HepG2 (cell line): ENCODE data around the gene LTBR. TPM values are rescaled to one million over a fixed set of nuclear protein-coding genes. Genes with fewer than 3 reads are reported as not detected.

ENCODE experiments used
- AHR ChIP-seq: IDR thresholded peaks from 2 replicates; pipeline ENCODE4 v1.6.1; 2018; ENCODE audit warnings: missing genetic modification reagents, missing compliant biosample characterization
- BHLHE40 ChIP-seq: IDR thresholded peaks from 2 replicates; pipeline ENCODE4 v1.6.1; 2011; ENCODE audit warnings: low read length, improper control_type of control experiment
- CREM ChIP-seq, 2 experiments: sonication (generic) in 1 of 2; formaldehyde crosslinking in 1 of 2; IDR thresholded peaks; 2 replicates each; pipeline versions ENCODE4 v1.4.0 to v1.6.1; 2016 to 2020; ENCODE audit warnings: antibody characterized with exemption in 1 of 2, mild to moderate bottlenecking in 1 of 2, missing genetic modification reagents in 1 of 2
- FIP1L1 ChIP-seq: fragments of 200-400 bp; formaldehyde crosslinking; IDR thresholded peaks from 2 replicates; pipeline ENCODE4 v1.6.1; 2018; ENCODE audit warnings: low read depth, mild to moderate bottlenecking, low read length, moderate library complexity, borderline replicate concordance; ENCODE audit not compliant: insufficient read depth
- GFI1 ChIP-seq: sonication (generic); formaldehyde crosslinking; IDR thresholded peaks from 2 replicates; pipeline ENCODE4 v1.5.0; 2020; ENCODE audit warnings: missing genetic modification reagents, mild to moderate bottlenecking, borderline replicate concordance
- HCFC1 ChIP-seq: fragments of 150-350 bp; IDR thresholded peaks from 2 replicates; pipeline ENCODE4 v1.6.1; 2014; ENCODE audit warnings: low read depth, low read length
- JDP2 ChIP-seq: sonication (generic); formaldehyde crosslinking; IDR thresholded peaks from 2 replicates; pipeline ENCODE4 v1.8.1; 2022; ENCODE audit warnings: missing genetic modification reagents, borderline replicate concordance
- KLF9 ChIP-seq: IDR thresholded peaks from 2 replicates; pipeline ENCODE4 v1.6.1; 2016; ENCODE audit warnings: low read depth
- MIER3 ChIP-seq: IDR thresholded peaks from 2 replicates; pipeline ENCODE4 v1.6.1; 2016; ENCODE audit warnings: missing compliant biosample characterization, borderline replicate concordance
- NFE2L1 ChIP-seq: sonication (generic); formaldehyde crosslinking; IDR thresholded peaks from 2 replicates; pipeline ENCODE4 v1.4.0; 2020; ENCODE audit warnings: missing genetic modification reagents, mild to moderate bottlenecking, borderline replicate concordance
- POGZ ChIP-seq: sonication (generic); formaldehyde crosslinking; IDR thresholded peaks from 2 replicates; pipeline ENCODE4 v1.4.0; 2020; ENCODE audit warnings: mild to moderate bottlenecking, missing genetic modification reagents
- SP1 ChIP-seq, 2 experiments: fragments of 450-650 bp in 1 of 2; sonication (generic) in 1 of 2; formaldehyde crosslinking in 1 of 2; IDR thresholded peaks; 2 replicates each; pipeline versions ENCODE4 v1.4.0 to v1.6.1; 2016 to 2020; ENCODE audit warnings: missing genetic modification reagents in 1 of 2
- SSRP1 ChIP-seq: IDR thresholded peaks from 2 replicates; pipeline ENCODE4 v1.6.1; 2016; ENCODE audit warnings: control low read depth
- ZFP36 ChIP-seq: fragments of 150-350 bp; IDR thresholded peaks from 2 replicates; pipeline ENCODE4 v1.6.1; 2018; ENCODE audit warnings: borderline replicate concordance, low read length, low read depth; ENCODE audit not compliant: partially characterized antibody
- ZNF136 ChIP-seq: sonication (generic); formaldehyde crosslinking; IDR thresholded peaks from 2 replicates; pipeline ENCODE4 v1.8.1; 2022; ENCODE audit warnings: low read depth, mild to moderate bottlenecking, moderate library complexity, missing genetic modification reagents
- ZNF264 ChIP-seq: sonication (generic); formaldehyde crosslinking; IDR thresholded peaks from 2 replicates; pipeline ENCODE4 v1.4.0; 2020; ENCODE audit warnings: missing genetic modification reagents
- ZNF605 ChIP-seq: sonication (generic); formaldehyde crosslinking; IDR thresholded peaks from 2 replicates; pipeline ENCODE4 v1.8.0; 2022; ENCODE audit warnings: mild to moderate bottlenecking, missing genetic modification reagents
- polyA plus RNA-seq, 8 experiments: library from polyadenylated mRNA; depleted of rRNA in 3 of 8; stranded (reverse) in 7 of 8; unstranded in 1 of 8; fragments of >200 nt; fragmentation: Illumina TruSeq in 4 of 8; extraction: Trizol in 4 of 8; gene quantifications; 2 replicates each; pipeline versions ENCODE4 v1.2.1 to v1.2.3, GENCODE V29; 2011 to 2016; ENCODE audit warnings: low read depth in 4 of 8, missing spikeins in 1 of 8, mixed read lengths in 1 of 8; ENCODE audit not compliant: insufficient read depth in 1 of 8
- total RNA-seq, 5 experiments: library from RNA; depleted of rRNA; stranded (reverse); fragments of >200 nt; fragmentation: Illumina TruSeq; extraction: Trizol; gene quantifications; 2 replicates each; pipeline ENCODE4 v1.2.3, GENCODE V29; 2016; ENCODE audit warnings: low read depth in 1 of 5
- TF ChIP-seq, protein P1 (sequence below): IDR thresholded peaks from 2 replicates; pipeline ENCODE4 v1.6.1; 2016; ENCODE audit warnings: low read depth, control low read depth
- TF ChIP-seq, protein P2 (sequence below): sonication (generic); formaldehyde crosslinking; IDR thresholded peaks from 2 replicates; pipeline ENCODE4 v1.4.0; 2020; ENCODE audit warnings: mild to moderate bottlenecking, missing genetic modification reagents
- TF ChIP-seq, protein P3 (sequence below): sonication (generic); formaldehyde crosslinking; IDR thresholded peaks from 2 replicates; pipeline ENCODE4 v1.4.0; 2020; ENCODE audit warnings: missing genetic modification reagents
- TF ChIP-seq, protein P4 (sequence below): sonication (generic); formaldehyde crosslinking; IDR thresholded peaks from 2 replicates; pipeline ENCODE4 v1.8.1; 2023; ENCODE audit warnings: mild to moderate bottlenecking, moderate library complexity, missing genetic modification reagents
- TF ChIP-seq, protein P5 (sequence below): sonication (generic); formaldehyde crosslinking; IDR thresholded peaks from 2 replicates; pipeline ENCODE4 v1.5.1; 2020; ENCODE audit warnings: mild to moderate bottlenecking, missing genetic modification reagents, moderate library complexity

Gene LTBR
- total and polyA plus RNA-seq, 2 of the 13 experiments (the other 11 are each of a cell fraction or from before 2014, with no cell fraction given), result 31.4 to 34.8 TPM

DNA sequence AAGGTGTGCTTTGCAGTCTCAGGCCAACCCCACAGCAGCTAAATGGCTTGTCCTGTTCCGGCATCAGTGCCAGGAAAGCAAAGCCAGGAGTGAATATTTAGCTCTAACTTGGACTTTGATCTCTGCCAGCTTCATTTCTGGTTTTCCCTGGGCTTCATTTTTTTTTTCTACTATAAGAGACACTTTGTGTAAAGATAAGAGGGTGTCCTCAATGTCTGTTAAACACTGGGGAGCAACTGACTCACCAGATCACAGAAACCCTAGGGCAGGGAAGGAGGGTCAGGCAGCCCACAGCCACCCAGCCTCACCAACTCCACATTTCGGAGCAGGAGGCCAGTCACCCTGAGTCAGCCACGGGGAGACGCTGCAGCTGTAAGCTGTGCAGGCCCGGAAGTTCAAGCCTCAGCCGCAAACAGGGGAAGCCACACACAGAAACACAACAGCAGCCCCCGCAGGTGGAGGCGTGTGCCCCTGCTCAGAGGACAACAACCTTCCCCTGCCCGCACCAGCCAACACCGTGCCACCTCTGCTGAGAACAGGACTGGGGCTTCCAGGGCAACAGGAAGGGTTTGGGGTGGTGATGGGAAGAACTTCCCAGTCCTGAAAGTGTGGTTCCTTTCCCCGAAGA is 48.4 kb upstream of the LTBR start (continued):
- TF ChIP-seq ZNF264 (CRISPR knock-in tag) (no peak), GFI1 (CRISPR knock-in tag) (no peak; the same call in 1 of the 2 replicates), HCFC1 (no peak), ZNF605 (no peak; the same call in 1 of the 2 replicates), ZFP36 (no peak), KLF9 (no peak), AHR (CRISPR knock-in tag) (no peak), ZNF136 (CRISPR knock-in tag) (no peak), CREM (IDR thresholded peaks at IDR 0.05) (peak; percentile 14; the same call in 1 of the 2 replicates), CREM (CRISPR knock-in tag; IDR thresholded peaks at IDR 0.05) (no peak), JDP2 (CRISPR knock-in tag) (no peak), SP1 (IDR thresholded peaks at IDR 0.05) (no peak), SP1 (CRISPR knock-in tag; IDR thresholded peaks at IDR 0.05) (no peak; the same call in 1 of the 2 replicates), BHLHE40 (no peak), SSRP1 (CRISPR knock-in tag) (no peak), FIP1L1 (no peak), POGZ (CRISPR knock-in tag) (no peak), MIER3 (CRISPR knock-in tag) (no peak; the same call in 1 of the 2 replicates), NFE2L1 (CRISPR knock-in tag) (no peak)
- TF ChIP-seq, protein P1, sequence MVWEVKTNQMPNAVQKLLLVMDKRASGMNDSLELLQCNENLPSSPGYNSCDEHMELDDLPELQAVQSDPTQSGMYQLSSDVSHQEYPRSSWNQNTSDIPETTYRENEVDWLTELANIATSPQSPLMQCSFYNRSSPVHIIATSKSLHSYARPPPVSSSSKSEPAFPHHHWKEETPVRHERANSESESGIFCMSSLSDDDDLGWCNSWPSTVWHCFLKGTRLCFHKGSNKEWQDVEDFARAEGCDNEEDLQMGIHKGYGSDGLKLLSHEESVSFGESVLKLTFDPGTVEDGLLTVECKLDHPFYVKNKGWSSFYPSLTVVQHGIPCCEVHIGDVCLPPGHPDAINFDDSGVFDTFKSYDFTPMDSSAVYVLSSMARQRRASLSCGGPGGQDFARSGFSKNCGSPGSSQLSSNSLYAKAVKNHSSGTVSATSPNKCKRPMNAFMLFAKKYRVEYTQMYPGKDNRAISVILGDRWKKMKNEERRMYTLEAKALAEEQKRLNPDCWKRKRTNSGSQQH (CRISPR knock-in tag), result no peak
- TF ChIP-seq, protein P2, sequence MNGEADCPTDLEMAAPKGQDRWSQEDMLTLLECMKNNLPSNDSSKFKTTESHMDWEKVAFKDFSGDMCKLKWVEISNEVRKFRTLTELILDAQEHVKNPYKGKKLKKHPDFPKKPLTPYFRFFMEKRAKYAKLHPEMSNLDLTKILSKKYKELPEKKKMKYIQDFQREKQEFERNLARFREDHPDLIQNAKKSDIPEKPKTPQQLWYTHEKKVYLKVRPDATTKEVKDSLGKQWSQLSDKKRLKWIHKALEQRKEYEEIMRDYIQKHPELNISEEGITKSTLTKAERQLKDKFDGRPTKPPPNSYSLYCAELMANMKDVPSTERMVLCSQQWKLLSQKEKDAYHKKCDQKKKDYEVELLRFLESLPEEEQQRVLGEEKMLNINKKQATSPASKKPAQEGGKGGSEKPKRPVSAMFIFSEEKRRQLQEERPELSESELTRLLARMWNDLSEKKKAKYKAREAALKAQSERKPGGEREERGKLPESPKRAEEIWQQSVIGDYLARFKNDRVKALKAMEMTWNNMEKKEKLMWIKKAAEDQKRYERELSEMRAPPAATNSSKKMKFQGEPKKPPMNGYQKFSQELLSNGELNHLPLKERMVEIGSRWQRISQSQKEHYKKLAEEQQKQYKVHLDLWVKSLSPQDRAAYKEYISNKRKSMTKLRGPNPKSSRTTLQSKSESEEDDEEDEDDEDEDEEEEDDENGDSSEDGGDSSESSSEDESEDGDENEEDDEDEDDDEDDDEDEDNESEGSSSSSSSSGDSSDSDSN (CRISPR knock-in tag), result 0 out of 2 replicates have a peak, but pooled peaks have one; percentile 42
- TF ChIP-seq, protein P3, sequence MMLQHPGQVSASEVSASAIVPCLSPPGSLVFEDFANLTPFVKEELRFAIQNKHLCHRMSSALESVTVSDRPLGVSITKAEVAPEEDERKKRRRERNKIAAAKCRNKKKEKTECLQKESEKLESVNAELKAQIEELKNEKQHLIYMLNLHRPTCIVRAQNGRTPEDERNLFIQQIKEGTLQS (CRISPR knock-in tag), result no peak
- TF ChIP-seq, protein P4, sequence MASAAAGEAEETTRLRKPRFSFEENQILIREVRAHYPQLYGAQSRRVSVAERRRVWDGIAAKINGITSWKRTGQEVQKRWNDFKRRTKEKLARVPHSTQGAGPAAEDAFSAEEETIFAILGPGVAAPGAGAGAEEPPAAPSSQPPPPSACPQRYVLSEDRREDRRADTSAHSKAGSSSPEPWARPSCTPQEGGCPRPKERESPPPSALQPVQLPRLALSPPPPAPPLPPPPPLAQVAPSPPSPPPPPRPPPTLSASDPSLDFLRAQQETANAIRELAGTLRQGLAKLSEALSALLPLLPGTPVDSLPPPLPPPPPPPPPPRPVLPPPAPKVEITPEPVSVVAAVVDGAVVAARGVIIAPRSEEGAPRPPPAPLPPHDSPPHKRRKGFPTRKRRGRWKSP (CRISPR knock-in tag), result 0 out of 2 replicates have a peak, but pooled peaks have one; percentile 17
- TF ChIP-seq, protein P5, sequence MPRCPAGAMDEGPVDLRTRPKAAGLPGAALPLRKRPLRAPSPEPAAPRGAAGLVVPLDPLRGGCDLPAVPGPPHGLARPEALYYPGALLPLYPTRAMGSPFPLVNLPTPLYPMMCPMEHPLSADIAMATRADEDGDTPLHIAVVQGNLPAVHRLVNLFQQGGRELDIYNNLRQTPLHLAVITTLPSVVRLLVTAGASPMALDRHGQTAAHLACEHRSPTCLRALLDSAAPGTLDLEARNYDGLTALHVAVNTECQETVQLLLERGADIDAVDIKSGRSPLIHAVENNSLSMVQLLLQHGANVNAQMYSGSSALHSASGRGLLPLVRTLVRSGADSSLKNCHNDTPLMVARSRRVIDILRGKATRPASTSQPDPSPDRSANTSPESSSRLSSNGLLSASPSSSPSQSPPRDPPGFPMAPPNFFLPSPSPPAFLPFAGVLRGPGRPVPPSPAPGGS, result no peak
